22Rv1 (cell line): ENCODE measurements around the gene PGD.
A peak's percentile ranks its signal among the peaks of the same experiment; 100 is the strongest.
"Not testable (repeated sequence)": the region's sequence is repeated elsewhere in the genome, so short reads cannot be mapped to it uniquely, and the experiment has no call there.

Experiments
- H3K27ac ChIP-seq: fragments of 450-650 bp; 2 replicates; pipeline ENCODE4 v1.5.1; 2017
- CTCF ChIP-seq: fragments of 450-650 bp; IDR thresholded peaks from 2 replicates; pipeline ENCODE4 v1.5.1; 2017; ENCODE audit warnings: mild to moderate bottlenecking
- ZFX ChIP-seq: fragments of 450-650 bp; IDR thresholded peaks from 2 replicates; pipeline ENCODE4 v1.6.1; 2017; ENCODE audit warnings: antibody characterized with exemption, borderline replicate concordance

Gene PGD

DNA sequence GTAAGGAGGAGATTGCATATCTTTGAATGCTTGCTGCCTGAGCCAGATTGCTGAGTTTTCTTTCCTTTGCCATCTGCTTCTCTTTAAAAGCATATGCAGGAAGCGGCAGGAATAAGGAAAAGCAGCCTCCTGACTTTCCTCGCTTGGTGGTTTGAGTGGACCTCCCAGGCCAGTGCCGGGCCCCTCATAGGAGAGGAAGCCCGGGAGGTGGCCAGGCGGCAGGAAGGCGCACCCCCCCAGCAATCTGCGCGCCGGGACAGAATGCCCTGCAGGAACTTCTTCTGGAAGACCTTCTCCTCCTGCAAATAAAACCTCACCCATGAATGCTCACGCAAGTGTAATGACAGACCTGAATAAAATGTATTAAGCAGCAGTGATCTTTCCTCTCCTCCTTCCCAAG lies 52.4 kb downstream of the PGD start:
- H3K27ac ChIP-seq, result no peak overlapping the region
- no peak for TF ChIP-seq ZFX
- TF ChIP-seq CTCF, result no peak

GRCh38 chr1:10456048-10456447 lies 57.2 kb downstream of the PGD start:
- H3K27ac ChIP-seq, result no peak overlapping the region
- no peak for TF ChIP-seq ZFX
- TF ChIP-seq CTCF, result no peak

GRCh38 chr1:10456661-10457060 lies 57.8 kb downstream of the PGD start:
- H3K27ac ChIP-seq, result no peak overlapping the region
- TF ChIP-seq CTCF (no peak), ZFX (no peak)

GRCh38 chr1:10457462-10457861 lies 58.6 kb downstream of the PGD start:
- H3K27ac ChIP-seq, result not testable (repeated sequence)

DNA sequence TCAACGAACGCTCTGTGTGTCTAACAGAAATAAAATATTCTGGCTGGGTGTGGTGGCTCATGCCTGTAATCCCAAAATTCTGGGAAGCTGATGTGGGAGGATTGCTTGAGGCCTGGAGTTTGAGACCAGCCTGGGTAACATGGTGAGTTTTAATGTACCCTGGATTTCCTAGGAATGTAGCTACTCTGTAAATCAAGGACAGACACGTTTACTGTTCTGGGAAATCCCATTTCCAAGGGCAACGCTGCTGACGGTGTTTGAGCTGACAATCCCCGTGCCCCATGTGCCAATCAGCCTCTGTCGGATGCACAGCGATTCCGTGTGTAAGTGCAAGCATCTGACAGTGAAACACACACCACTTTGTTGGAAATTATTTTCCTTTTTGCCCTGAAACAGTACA lies 59.0 kb downstream of the PGD start:
- TF ChIP-seq ZFX (no peak), CTCF (no peak)
- no peak overlapping the region for H3K27ac ChIP-seq

DNA sequence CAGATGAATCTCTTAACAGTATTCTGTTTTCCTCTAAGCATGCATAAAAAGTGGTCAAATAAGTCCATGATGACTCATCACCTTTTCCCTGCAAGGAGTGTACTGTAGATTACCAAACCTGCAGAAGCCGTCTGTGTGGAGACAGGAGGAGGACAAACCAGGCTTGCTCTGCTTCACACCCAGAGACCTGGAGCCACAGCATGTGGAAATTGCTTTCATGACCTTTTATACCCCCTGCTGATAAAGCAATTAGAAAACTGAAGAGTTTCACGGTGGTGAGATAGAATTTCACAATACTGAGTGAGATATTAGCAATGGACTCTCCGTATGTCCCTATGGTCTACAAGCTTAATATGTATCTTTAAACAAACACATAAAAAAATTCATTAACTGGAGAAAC lies 60.3 kb downstream of the PGD start:
- H3K27ac ChIP-seq, result peak overlapping the region; percentile 23; the same call in 1 of the 2 replicates
- TF ChIP-seq ZFX (no peak), CTCF (no peak)

GRCh38 chr1:10467078-10467477 lies 68.2 kb downstream of the PGD start:
- H3K27ac ChIP-seq, result no peak overlapping the region
- TF ChIP-seq CTCF (no peak), ZFX (no peak)

GRCh38 chr1:10470043-10470442 lies 71.2 kb downstream of the PGD start:
- TF ChIP-seq ZFX, result no peak
- TF ChIP-seq CTCF, result no peak
- no peak overlapping the region for H3K27ac ChIP-seq
